GM23248 (cell line): Measurements from ENCODE around the gene LGI4. TPM values are rescaled to one million over a fixed set of nuclear protein-coding genes. Genes with fewer than 3 reads are reported as not detected.

Source experiments
- DNase-seq: peaks from one replicate; pipeline ENCODE4 v3.0.0-alpha.2; 2015
- H2AFZ ChIP-seq: fragments of 200-600 bp; sonication (generic); 2 replicates; pipeline ENCODE4 v1.6.1; 2016; ENCODE audit warnings: antibody characterized with exemption
- H3F3A ChIP-seq: fragments of 200-600 bp; sonication (generic); 2 replicates; pipeline ENCODE4 v1.6.1; 2016; ENCODE audit warnings: mild to moderate bottlenecking, antibody characterized with exemption, mixed run types; ENCODE audit not compliant: insufficient read depth
- H3K27ac ChIP-seq: fragments of 200-600 bp; sonication (generic); 2 replicates; pipeline ENCODE4 v1.5.1; 2016; ENCODE audit warnings: mild to moderate bottlenecking
- H3K27me3 ChIP-seq: fragments of 200-600 bp; sonication (generic); replicated peaks from 2 replicates; pipeline ENCODE4 v1.6.1; 2016; ENCODE audit warnings: mild to moderate bottlenecking; ENCODE audit not compliant: insufficient read depth
- H3K36me3 ChIP-seq: fragments of 200-600 bp; sonication (generic); 2 replicates; pipeline ENCODE4 v1.6.1; 2016; ENCODE audit warnings: low read depth, mild to moderate bottlenecking
- H3K4me1 ChIP-seq: fragments of 200-600 bp; sonication (generic); 2 replicates; pipeline ENCODE4 v1.6.1; 2016; ENCODE audit warnings: mild to moderate bottlenecking; ENCODE audit not compliant: insufficient read depth
- H3K4me2 ChIP-seq: fragments of 200-600 bp; sonication (generic); one replicate; pipeline ENCODE4 v1.6.1; 2016; ENCODE audit warnings: mild to moderate bottlenecking; ENCODE audit not compliant: unreplicated experiment
- H3K4me3 ChIP-seq: fragments of 200-600 bp; sonication (generic); 2 replicates; pipeline ENCODE4 v1.5.1; 2016; ENCODE audit warnings: mild to moderate bottlenecking
- H3K79me2 ChIP-seq: fragments of 200-600 bp; sonication (generic); 2 replicates; pipeline ENCODE4 v1.6.1; 2016; ENCODE audit warnings: mild to moderate bottlenecking; ENCODE audit not compliant: insufficient read depth
- H3K9ac ChIP-seq: fragments of 200-600 bp; sonication (generic); 2 replicates; pipeline ENCODE4 v1.6.1; 2016; ENCODE audit warnings: mild to moderate bottlenecking
- H3K9me2 ChIP-seq: fragments of 200-600 bp; sonication (generic); 2 replicates; pipeline ENCODE4 v1.6.1; 2016; ENCODE audit warnings: mixed run types, mild to moderate bottlenecking, moderate library complexity; ENCODE audit not compliant: insufficient read depth
- H3K9me3 ChIP-seq: fragments of 200-600 bp; sonication (generic); one replicate; pipeline ENCODE4 v1.6.1; 2017; ENCODE audit warnings: low read depth
- H4K20me1 ChIP-seq: fragments of 200-600 bp; sonication (generic); 2 replicates; pipeline ENCODE4 v1.6.0; 2016; ENCODE audit not compliant: insufficient read depth
- EZH2 ChIP-seq: fragments of 200-600 bp; sonication (generic); IDR thresholded peaks from 2 replicates; pipeline ENCODE4 v1.6.1; 2018; ENCODE audit warnings: antibody characterized with exemption, mild to moderate bottlenecking; ENCODE audit not compliant: insufficient read depth, poor library complexity, severe bottlenecking
- EZH2phosphoT487 ChIP-seq: fragments of 200-600 bp; sonication (generic); IDR thresholded peaks from 2 replicates; pipeline ENCODE4 v1.6.1; 2018; ENCODE audit warnings: antibody characterized with exemption, moderate library complexity, mild to moderate bottlenecking, low read depth; ENCODE audit not compliant: insufficient read depth
- WGBS, 2 experiments: methylation state at CpG; one replicate each; pipeline ENCODE4 v1.1.6; 2015 to 2017; ENCODE audit warnings: low lambda C conversion rate in 2 of 2, low coverage in 1 of 2; ENCODE audit errors: missing lambda C conversion rate in 2 of 2; 5-methylcytosine and 5-hydroxymethylcytosine counted together
- in situ Hi-C: fragments of 300-500 bp; cut with MboI; formaldehyde crosslinking; loops from 2 replicates; pipeline ENCODE4 v1.15.0; 2020
- polyA plus RNA-seq: library from polyadenylated mRNA; unstranded; fragments of >200 nt; fragmentation: Nextera tagmentation; extraction: Ambion mirVana; gene quantifications from 2 replicates; pipeline ENCODE4 v1.2.1, GENCODE V29; 2016
- total RNA-seq: library from RNA; depleted of rRNA; stranded (reverse); fragments of >200 nt; shearing (Covaris generic); gene quantifications from 2 replicates; pipeline ENCODE4 v1.2.3, GENCODE V29; 2014

LGI4 gene
- total and polyA plus RNA-seq, 2 experiments from 2014 or later, result 0.06 to 0.86 TPM

GRCh38 chr19:35114353-35115176 is 20.3 kb downstream of the LGI4 start:
- H3K4me1 ChIP-seq, result no peaks in the 10 kb centered on the region
- TF ChIP-seq EZH2 (no peak), EZH2phosphoT487 (no peak)
- peaks cover 6% of the 10 kb centered on the region; the same call in 1 of the 2 replicates for H3K27me3 ChIP-seq
- H3K79me2 ChIP-seq, result no peaks in the 10 kb centered on the region
- no peaks in the 10 kb centered on the region for H3K36me3 ChIP-seq
- peak; percentile 38 for DNase-seq
- no peaks in the 10 kb centered on the region for H3K9me3 ChIP-seq
- 13 to 18% methylated on average over 21 to 23 of the region's 23 CpGs for WGBS, 2 experiments
- H4K20me1 ChIP-seq, result no peaks in the 10 kb centered on the region
- H3K27ac ChIP-seq, result no peak overlapping the region
- H2AFZ ChIP-seq, result no peak overlapping the region
- peak overlapping the region; percentile 5 for H3K4me2 ChIP-seq
- H3F3A ChIP-seq, result no peaks in the 10 kb centered on the region
- no peaks in the 10 kb centered on the region for H3K9me2 ChIP-seq
- H3K4me3 ChIP-seq, result no peak overlapping the region
- in situ Hi-C loops, result no loop called here
- H3K9ac ChIP-seq, result no peak overlapping the region

DNA sequence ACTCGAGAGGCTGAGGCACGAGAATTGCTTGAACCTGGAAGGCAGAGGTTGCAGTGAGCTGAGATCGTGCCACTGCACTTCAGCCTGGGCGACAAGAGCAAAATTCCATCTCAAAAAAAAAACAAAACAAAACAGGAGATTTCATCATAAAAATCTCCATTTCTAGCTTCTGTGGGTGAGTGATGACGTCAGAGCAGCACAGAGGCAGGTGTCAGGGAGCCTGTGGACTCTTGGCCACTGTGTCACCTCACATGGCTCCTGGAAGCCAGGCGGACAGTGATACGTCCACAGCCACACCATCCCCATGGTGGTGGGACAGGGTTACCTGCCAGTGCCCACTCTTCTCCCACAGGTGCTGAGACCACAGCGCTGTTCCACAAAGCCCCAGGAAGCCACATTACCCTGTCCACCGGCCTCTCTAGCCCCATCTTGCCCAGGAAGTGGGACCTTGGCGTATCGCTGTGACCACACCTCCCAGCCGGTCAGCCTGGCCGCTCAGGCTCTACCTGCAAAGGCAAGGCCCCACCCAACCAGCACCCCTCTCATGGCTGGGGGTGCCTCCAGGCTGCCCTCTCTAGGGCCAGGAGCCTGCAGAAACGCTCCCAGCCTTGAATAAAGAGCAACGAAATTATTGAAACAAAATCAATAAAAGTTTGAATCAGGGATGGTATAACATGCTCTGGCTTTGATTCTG is 21.7 kb downstream of the LGI4 start:
- Histone ChIP-seq H3K27ac (no peak overlapping the region), H3K9ac (no peak overlapping the region), H4K20me1 (no peaks in the 10 kb centered on the region), H3K9me2 (no peaks in the 10 kb centered on the region), H3K4me2 (no peak overlapping the region), H2AFZ (no peak overlapping the region), H3K9me3 (no peaks in the 10 kb centered on the region), H3K27me3 (peaks cover 6% of the 10 kb centered on the region; the same call in 1 of the 2 replicates), H3F3A (no peaks in the 10 kb centered on the region), H3K4me3 (no peak overlapping the region), H3K79me2 (no peaks in the 10 kb centered on the region), H3K36me3 (no peaks in the 10 kb centered on the region), H3K4me1 (no peaks in the 10 kb centered on the region)
- 60 to 62% methylated on average over 15 of the region's 15 CpGs for WGBS, 2 experiments
- TF ChIP-seq EZH2phosphoT487 (no peak), EZH2 (no peak)
- in situ Hi-C loops, result no loop called here
- DNase-seq, result peak; percentile 12

- H3K79me2 ChIP-seq, result no peaks in the 10 kb centered on the region
- WGBS, 2 experiments, result 49 to 70% methylated on average over 5 to 9 of the region's 9 CpGs
- in situ Hi-C loops, result no loop called here
These were observed 23.9 kb downstream of the LGI4 start for GRCh38 chr19:35110974-35111373.

DNA sequence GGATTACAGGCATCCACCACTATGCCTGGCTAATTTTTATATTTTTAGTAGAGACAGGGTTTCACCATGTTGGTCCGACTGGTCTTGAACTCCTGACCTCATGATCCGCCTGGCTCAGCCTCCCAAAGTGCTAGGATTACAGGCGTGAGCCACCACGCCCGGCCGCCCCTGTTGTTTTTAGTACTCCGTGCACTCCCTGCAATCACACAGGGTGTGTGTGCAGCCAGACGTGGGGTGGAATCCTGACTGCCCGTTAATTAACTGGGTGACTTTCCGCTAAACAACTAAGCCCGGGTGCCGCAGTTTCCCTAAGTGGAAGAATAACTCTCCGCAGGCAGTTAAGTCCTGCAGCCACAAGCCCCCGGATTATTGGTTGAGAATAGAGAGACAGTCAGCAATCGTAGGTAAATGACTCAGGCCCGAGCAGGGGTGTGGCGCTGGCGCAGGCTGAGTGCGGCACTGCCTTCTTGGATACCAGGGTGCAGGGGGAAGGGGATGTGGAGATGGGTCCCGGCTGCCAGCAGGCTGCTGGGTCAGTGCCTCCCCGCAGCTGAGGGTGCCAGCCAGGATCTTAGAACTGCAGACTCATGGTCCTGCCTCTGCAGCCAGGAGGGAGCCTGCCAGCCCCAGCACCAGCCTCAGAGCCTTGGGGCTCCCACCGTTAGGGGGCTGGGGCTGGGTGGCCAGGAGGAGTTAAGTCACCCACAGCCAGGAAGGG is 25.3 kb downstream of the LGI4 start:
- TF ChIP-seq EZH2 (no peak), EZH2phosphoT487 (no peak)
- Histone ChIP-seq H2AFZ (no peak overlapping the region), H3K27ac (no peak overlapping the region), H3K9ac (no peak overlapping the region), H3K79me2 (no peaks in the 10 kb centered on the region), H3K4me2 (no peak overlapping the region), H3K9me3 (no peaks in the 10 kb centered on the region), H3K36me3 (no peaks in the 10 kb centered on the region), H3K27me3 (peaks cover 6% of the 10 kb centered on the region; the same call in 1 of the 2 replicates), H3K4me1 (no peaks in the 10 kb centered on the region), H3F3A (no peaks in the 10 kb centered on the region), H3K9me2 (no peaks in the 10 kb centered on the region), H4K20me1 (no peaks in the 10 kb centered on the region), H3K4me3 (no peak overlapping the region)
- WGBS, 2 experiments, result 49 to 51% methylated on average over 22 of the region's 22 CpGs
- in situ Hi-C loops, result no loop called here
- DNase-seq, result peak; percentile 7

More at GRCh38 chr19:35110974-35111373, 23.9 kb downstream of the LGI4 start:
- H3K27ac ChIP-seq, result no peak overlapping the region
- no peak for TF ChIP-seq EZH2phosphoT487
- no peak for TF ChIP-seq EZH2
- no peak for DNase-seq
- no peaks in the 10 kb centered on the region for H3K9me2 ChIP-seq
- no peak overlapping the region for H3K4me2 ChIP-seq
- peaks cover 6% of the 10 kb centered on the region; the same call in 1 of the 2 replicates for H3K27me3 ChIP-seq
- H3K9me3 ChIP-seq, result no peaks in the 10 kb centered on the region
- no peaks in the 10 kb centered on the region for H4K20me1 ChIP-seq
- H3K4me3 ChIP-seq, result no peak overlapping the region
- H3K36me3 ChIP-seq, result no peaks in the 10 kb centered on the region
- no peaks in the 10 kb centered on the region for H3K4me1 ChIP-seq
- no peak overlapping the region for H3K9ac ChIP-seq
- no peak overlapping the region for H2AFZ ChIP-seq
- no peaks in the 10 kb centered on the region for H3F3A ChIP-seq
